HEK293T (cell line): ENCODE results near the gene CYP26B1.

Experiments used
- ARNT ChIP-seq: fragments of 450-650 bp; IDR thresholded peaks from 2 replicates; pipeline ENCODE4 v1.6.1; 2017; ENCODE audit warnings: mild to moderate bottlenecking
- BHLHE40 ChIP-seq: fragments of 450-650 bp; IDR thresholded peaks from 2 replicates; pipeline ENCODE4 v1.6.1; 2016; ENCODE audit warnings: mild to moderate bottlenecking, moderate library complexity, borderline replicate concordance
- CTBP1 ChIP-seq: fragments of 450-650 bp; IDR thresholded peaks from 2 replicates; pipeline ENCODE4 v1.6.1; 2016; ENCODE audit warnings: borderline replicate concordance
- ELF4 ChIP-seq: fragments of 450-650 bp; IDR thresholded peaks from 2 replicates; pipeline ENCODE4 v1.6.1; 2017; ENCODE audit warnings: antibody characterized with exemption
- FOXA1 ChIP-seq: fragments of 450-650 bp; IDR thresholded peaks from 2 replicates; pipeline ENCODE4 v1.6.1; 2016; ENCODE audit warnings: mild to moderate bottlenecking
- FOXK2 ChIP-seq: fragments of 450-650 bp; IDR thresholded peaks from 2 replicates; pipeline ENCODE4 v1.6.1; 2016; ENCODE audit warnings: mild to moderate bottlenecking
- FOXM1 ChIP-seq: fragments of 450-650 bp; IDR thresholded peaks from 2 replicates; pipeline ENCODE4 v1.6.1; 2017; ENCODE audit warnings: mild to moderate bottlenecking, borderline replicate concordance
- HDGF ChIP-seq: fragments of 450-650 bp; IDR thresholded peaks from 2 replicates; pipeline ENCODE4 v1.6.1; 2017; ENCODE audit warnings: antibody characterized with exemption, borderline replicate concordance
- L3MBTL2 ChIP-seq: fragments of 450-650 bp; conservative IDR thresholded peaks from 2 replicates; pipeline ENCODE4 v1.6.1; 2016; ENCODE audit warnings: mild to moderate bottlenecking
- NFRKB ChIP-seq: fragments of 450-650 bp; IDR thresholded peaks from 2 replicates; pipeline ENCODE4 v1.6.1; 2016; ENCODE audit warnings: mild to moderate bottlenecking, moderate library complexity
- SP1 ChIP-seq: fragments of 450-650 bp; IDR thresholded peaks from 2 replicates; pipeline ENCODE4 v1.6.1; 2017
- TARDBP ChIP-seq: fragments of 450-650 bp; IDR thresholded peaks from 2 replicates; pipeline ENCODE4 v1.6.1; 2016
- ZNF384 ChIP-seq: fragments of 450-650 bp; IDR thresholded peaks from 2 replicates; pipeline ENCODE4 v1.6.1; 2016
- TF ChIP-seq, protein P1 (sequence below): fragments of 450-650 bp; IDR thresholded peaks from 2 replicates; pipeline ENCODE4 v1.6.1; 2016

DNA sequence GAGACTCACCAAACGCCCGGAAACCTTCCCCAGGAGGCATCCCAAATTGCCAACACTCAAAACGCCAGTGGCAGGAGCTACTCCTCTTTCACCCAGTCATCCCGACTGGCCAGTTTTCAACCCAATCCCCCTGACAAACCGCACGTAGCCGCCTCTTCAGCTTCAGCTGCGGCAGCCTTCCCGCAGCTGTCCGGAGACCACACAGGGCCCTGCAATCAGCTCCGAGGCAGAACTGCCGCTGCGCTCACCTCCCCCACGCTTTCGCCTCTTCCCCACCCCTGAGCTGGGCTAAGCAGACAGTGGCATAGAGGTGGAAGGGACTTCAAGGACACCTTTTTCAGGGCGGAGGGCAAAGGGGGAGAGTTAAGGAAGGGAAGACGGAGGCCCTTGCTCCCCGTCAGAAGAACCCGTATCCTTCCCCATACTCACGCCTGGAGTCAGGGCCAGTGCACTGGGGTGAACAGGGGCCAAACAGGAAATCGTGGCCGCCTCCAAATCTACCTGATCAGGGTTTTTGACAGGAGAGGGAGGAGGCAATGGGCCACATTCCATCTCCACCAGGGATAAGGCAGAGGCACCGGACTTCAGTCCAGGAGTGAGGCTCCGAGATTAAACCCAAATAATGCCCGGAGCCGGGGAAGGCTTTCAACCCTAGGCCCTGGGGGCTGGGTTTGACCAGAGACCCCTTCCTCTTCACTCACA lies 16.9 kb downstream of the CYP26B1 start:
- TF ChIP-seq FOXM1 (no peak), NFRKB (no peak), SP1 (no peak), ELF4 (no peak), ZNF384 (no peak), TARDBP (no peak), CTBP1 (no peak), ARNT (no peak), BHLHE40 (no peak), HDGF (no peak), FOXK2 (no peak), FOXA1 (no peak), L3MBTL2 (no peak)
- TF ChIP-seq, protein P1, sequence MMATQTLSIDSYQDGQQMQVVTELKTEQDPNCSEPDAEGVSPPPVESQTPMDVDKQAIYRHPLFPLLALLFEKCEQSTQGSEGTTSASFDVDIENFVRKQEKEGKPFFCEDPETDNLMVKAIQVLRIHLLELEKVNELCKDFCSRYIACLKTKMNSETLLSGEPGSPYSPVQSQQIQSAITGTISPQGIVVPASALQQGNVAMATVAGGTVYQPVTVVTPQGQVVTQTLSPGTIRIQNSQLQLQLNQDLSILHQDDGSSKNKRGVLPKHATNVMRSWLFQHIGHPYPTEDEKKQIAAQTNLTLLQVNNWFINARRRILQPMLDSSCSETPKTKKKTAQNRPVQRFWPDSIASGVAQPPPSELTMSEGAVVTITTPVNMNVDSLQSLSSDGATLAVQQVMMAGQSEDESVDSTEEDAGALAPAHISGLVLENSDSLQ = no peak
